ENCODE measurements around the gene PPARG. TPM values are rescaled to one million over a fixed set of nuclear protein-coding genes. Genes with fewer than 3 reads are reported as not detected.

The PPARG gene
- total RNA-seq, 1 experiment from 2014 or later, result 7.1 TPM

GRCh38 chr3:12301513-12301912, 12.6 kb downstream of the PPARG start:
- CTCF ChIA-PET, result no interaction called here
- intact Hi-C loops (cut with micrococcal nuclease), result no loop called here
- Mint-ChIP-seq H3K9me3 (ENCODE audit: unreplicated experiment) (no peaks in the 10 kb centered on the region), H3K27ac (ENCODE audit: low read depth, unreplicated experiment) (no peak overlapping the region), H3K27me3 (ENCODE audit: insufficient read depth, unreplicated experiment) (no peaks in the 10 kb centered on the region), H3K36me3 (ENCODE audit: insufficient read depth, unreplicated experiment) (no peaks in the 10 kb centered on the region), H3K4me1 (ENCODE audit: insufficient read depth, unreplicated experiment) (no peaks in the 10 kb centered on the region), H3K4me3 (ENCODE audit: unreplicated experiment) (no peak overlapping the region)
- no peak for DNase-seq (ENCODE audit: unreplicated experiment)
- POLR2A ChIA-PET, result interaction anchor here (0.7 kb wide), 1 partner anchor 233 kb away, joined by 3 read pairs; no protein-coding TSS in a partner anchor
- TF ChIP-seq CTCF (IDR thresholded peaks at IDR 0.05; ENCODE audit: unreplicated experiment), result no peak
- no TSS peak for BruUV-seq (replicated peaks)

- no peaks in the 10 kb centered on the region for H3K27me3 Mint-ChIP-seq (ENCODE audit: insufficient read depth, unreplicated experiment)
- ChIA-PET CTCF (no interaction called here), POLR2A (interaction anchor here (0.7 kb wide), 1 partner anchor 160 kb away, joined by 4 read pairs; no protein-coding TSS in a partner anchor)
- H3K4me3 Mint-ChIP-seq (ENCODE audit: unreplicated experiment), result no peak overlapping the region
- H3K4me1 Mint-ChIP-seq (ENCODE audit: insufficient read depth, unreplicated experiment), result peaks cover 5% of the 10 kb centered on the region
- H3K27ac Mint-ChIP-seq (ENCODE audit: low read depth, unreplicated experiment), result no peak overlapping the region
- no peak for TF ChIP-seq CTCF (IDR thresholded peaks at IDR 0.05; ENCODE audit: unreplicated experiment)
- no peaks in the 10 kb centered on the region for H3K36me3 Mint-ChIP-seq (ENCODE audit: insufficient read depth, unreplicated experiment)
- intact Hi-C loops (cut with micrococcal nuclease), result no loop called here
- BruUV-seq (replicated peaks), result no TSS peak
- no peak for DNase-seq (ENCODE audit: unreplicated experiment)
- peaks cover 5% of the 10 kb centered on the region for H3K9me3 Mint-ChIP-seq (ENCODE audit: unreplicated experiment)
Measured at GRCh38 chr3:12302564-12302963, 13.7 kb downstream of the PPARG start.

GRCh38 chr3:12303534-12303933, 14.7 kb downstream of the PPARG start:
- intact Hi-C loops (cut with micrococcal nuclease), result no loop called here
- H3K27ac Mint-ChIP-seq (ENCODE audit: low read depth, unreplicated experiment), result no peak overlapping the region
- BruUV-seq (replicated peaks), result no TSS peak
- peaks cover 3% of the 10 kb centered on the region for H3K36me3 Mint-ChIP-seq (ENCODE audit: insufficient read depth, unreplicated experiment)
- H3K27me3 Mint-ChIP-seq (ENCODE audit: insufficient read depth, unreplicated experiment), result no peaks in the 10 kb centered on the region
- peaks cover 11% of the 10 kb centered on the region for H3K4me1 Mint-ChIP-seq (ENCODE audit: insufficient read depth, unreplicated experiment)
- ChIA-PET POLR2A (no interaction called here), CTCF (interaction anchor here (0.6 kb wide), 2 partner anchors 15 to 83 kb away, joined by 3 read pairs; partner anchors contain the start of gene PPARG)
- H3K9me3 Mint-ChIP-seq (ENCODE audit: unreplicated experiment), result peaks cover 11% of the 10 kb centered on the region
- peak; percentile 76 for DNase-seq (ENCODE audit: unreplicated experiment)
- TF ChIP-seq CTCF (IDR thresholded peaks at IDR 0.05; ENCODE audit: unreplicated experiment), result no peak
- H3K4me3 Mint-ChIP-seq (ENCODE audit: unreplicated experiment), result no peak overlapping the region

GRCh38 chr3:12303993-12304392, 15.1 kb downstream of the PPARG start:
- intact Hi-C loops (cut with micrococcal nuclease), result no loop called here
- ChIA-PET CTCF (interaction anchor here (0.6 kb wide), 2 partner anchors 27 to 484 kb away, joined by 3 read pairs; no protein-coding TSS in a partner anchor), POLR2A (interaction anchor here (0.7 kb wide), 1 partner anchor 69 kb away, joined by 3 read pairs; no protein-coding TSS in a partner anchor)
- no peak for DNase-seq (ENCODE audit: unreplicated experiment)
- Mint-ChIP-seq H3K36me3 (ENCODE audit: insufficient read depth, unreplicated experiment) (peaks cover 5% of the 10 kb centered on the region), H3K9me3 (ENCODE audit: unreplicated experiment) (peaks cover 11% of the 10 kb centered on the region), H3K27me3 (ENCODE audit: insufficient read depth, unreplicated experiment) (no peaks in the 10 kb centered on the region), H3K27ac (ENCODE audit: low read depth, unreplicated experiment) (no peak overlapping the region), H3K4me1 (ENCODE audit: insufficient read depth, unreplicated experiment) (peaks cover 11% of the 10 kb centered on the region), H3K4me3 (ENCODE audit: unreplicated experiment) (no peak overlapping the region)
- BruUV-seq (replicated peaks), result no TSS peak
- TF ChIP-seq CTCF (IDR thresholded peaks at IDR 0.05; ENCODE audit: unreplicated experiment), result no peak

Data from MCF 10A (cell line).